Activated naive CD4-positive, alpha-beta T cell treated with anti-CD3 and anti-CD28 coated beads, Interleukin-2, amount 50 U/mL, for 24 hours (primary cell): Measurements from ENCODE around the gene PPFIBP2.

ENCODE experiments used
- H3K27ac Mint-ChIP-seq: one replicate; pipeline ENCODE4 v1.8.0; 2021; ENCODE audit warnings: mild to moderate bottlenecking, mixed read lengths
- H3K27me3 Mint-ChIP-seq: one replicate; pipeline ENCODE4 v1.8.0; 2021; ENCODE audit warnings: mixed read lengths
- H3K36me3 Mint-ChIP-seq: one replicate; pipeline ENCODE4 v1.8.0; 2021; ENCODE audit warnings: mixed read lengths
- H3K4me1 Mint-ChIP-seq: one replicate; pipeline ENCODE4 v1.8.0; 2021; ENCODE audit warnings: mixed read lengths
- H3K4me3 Mint-ChIP-seq: one replicate; pipeline ENCODE4 v1.8.0; 2021; ENCODE audit warnings: mild to moderate bottlenecking, mixed read lengths
- H3K9me3 Mint-ChIP-seq: one replicate; pipeline ENCODE4 v1.8.0; 2021; ENCODE audit warnings: mixed read lengths

The PPFIBP2 gene

GRCh38 chr11:7490535-7490934 is 23.3 kb upstream of the PPFIBP2 start:
- Mint-ChIP-seq H3K4me1 (no peaks in the 10 kb centered on the region), H3K9me3 (no peaks in the 10 kb centered on the region), H3K4me3 (no peak overlapping the region), H3K27me3 (no peaks in the 10 kb centered on the region), H3K36me3 (no peaks in the 10 kb centered on the region), H3K27ac (no peak overlapping the region)

DNA sequence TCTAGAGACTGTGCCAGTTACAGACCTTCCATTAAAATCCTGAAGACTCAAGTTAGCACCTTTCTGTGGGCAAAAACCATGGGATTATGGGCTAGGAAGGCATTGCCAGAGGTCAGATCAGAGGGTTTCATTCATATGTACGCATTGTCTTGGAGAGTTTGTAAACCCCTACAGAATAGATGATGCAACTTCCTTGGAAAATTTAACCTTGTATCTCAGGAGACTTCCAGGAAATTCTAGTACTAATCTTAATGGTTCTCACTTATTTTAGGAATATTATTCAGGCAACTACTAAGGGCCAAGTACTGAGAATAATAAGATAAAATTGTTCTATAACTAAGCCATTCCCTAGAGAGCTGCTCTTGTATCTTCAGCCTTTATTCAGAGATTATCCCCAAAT is 21.5 kb upstream of the PPFIBP2 start:
- Mint-ChIP-seq H3K27me3 (no peaks in the 10 kb centered on the region), H3K4me3 (no peak overlapping the region), H3K27ac (no peak overlapping the region), H3K4me1 (peaks cover 5% of the 10 kb centered on the region), H3K9me3 (no peaks in the 10 kb centered on the region), H3K36me3 (no peaks in the 10 kb centered on the region)

DNA sequence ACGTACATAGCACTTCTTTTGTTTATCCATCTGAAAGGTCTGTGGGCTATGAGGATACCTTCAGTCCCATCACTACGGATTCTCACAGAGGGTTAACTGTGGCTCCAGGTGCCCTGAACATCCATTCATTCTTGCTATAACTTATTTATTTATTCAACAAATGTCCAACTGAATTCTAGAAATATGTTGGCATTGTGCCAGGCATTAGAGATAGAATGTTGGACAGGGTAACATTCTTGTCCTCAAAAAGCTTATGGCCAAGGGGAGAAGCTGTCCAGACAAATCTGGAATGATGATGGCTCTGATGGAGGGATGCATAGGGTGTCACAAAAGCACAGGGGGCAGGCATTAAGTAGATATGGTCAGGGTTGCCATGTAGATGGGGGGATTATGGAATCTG is 20.1 kb upstream of the PPFIBP2 start:
- Mint-ChIP-seq H3K27ac (no peak overlapping the region), H3K4me1 (peaks cover 5% of the 10 kb centered on the region), H3K9me3 (no peaks in the 10 kb centered on the region), H3K36me3 (no peaks in the 10 kb centered on the region), H3K27me3 (no peaks in the 10 kb centered on the region), H3K4me3 (no peak overlapping the region)

GRCh38 chr11:7494086-7494745 is 19.6 kb upstream of the PPFIBP2 start:
- Mint-ChIP-seq H3K9me3 (no peaks in the 10 kb centered on the region), H3K27ac (no peak overlapping the region), H3K4me1 (peaks cover 5% of the 10 kb centered on the region), H3K27me3 (no peaks in the 10 kb centered on the region), H3K4me3 (no peak overlapping the region), H3K36me3 (no peaks in the 10 kb centered on the region)

DNA sequence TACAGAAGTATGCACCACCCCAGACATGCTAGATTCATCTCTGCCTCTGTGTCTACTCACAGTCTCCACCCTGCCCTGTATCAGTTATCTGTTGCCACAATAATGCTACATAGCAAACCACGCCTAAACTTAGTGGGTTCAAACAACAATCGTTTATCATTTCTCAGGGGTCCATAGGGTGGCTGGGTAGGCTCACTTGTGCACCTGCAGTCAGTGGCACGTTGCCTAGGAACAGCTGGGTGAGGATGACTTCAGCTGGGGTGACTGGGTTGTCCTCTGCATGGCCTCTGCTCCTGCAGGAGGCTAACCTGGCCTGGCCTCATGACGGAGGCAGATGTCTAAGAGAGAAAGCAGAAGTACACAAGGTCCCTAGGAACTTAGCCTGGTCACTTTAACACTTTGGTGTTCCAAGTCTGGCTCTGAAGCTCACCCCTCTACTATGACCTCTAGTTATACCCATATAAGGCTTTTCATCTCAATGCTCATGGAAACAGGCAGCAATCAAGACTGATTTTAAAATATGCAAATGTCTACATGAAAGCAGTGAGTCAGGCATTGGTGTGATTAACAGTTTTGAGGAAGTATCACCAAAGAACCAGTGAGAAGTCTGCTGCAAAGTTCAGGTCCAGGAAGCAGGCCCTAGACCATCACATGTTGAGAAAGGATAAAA is 17.8 kb upstream of the PPFIBP2 start:
- Mint-ChIP-seq H3K36me3 (no peaks in the 10 kb centered on the region), H3K4me1 (peaks cover 5% of the 10 kb centered on the region), H3K27ac (peak overlapping the region; percentile 2), H3K27me3 (no peaks in the 10 kb centered on the region), H3K4me3 (no peak overlapping the region), H3K9me3 (no peaks in the 10 kb centered on the region)

GRCh38 chr11:7498193-7498592 is 15.6 kb upstream of the PPFIBP2 start:
- no peak overlapping the region for H3K4me3 Mint-ChIP-seq
- H3K4me1 Mint-ChIP-seq, result peaks cover 5% of the 10 kb centered on the region
- H3K9me3 Mint-ChIP-seq, result no peaks in the 10 kb centered on the region
- H3K27me3 Mint-ChIP-seq, result no peaks in the 10 kb centered on the region
- H3K36me3 Mint-ChIP-seq, result no peaks in the 10 kb centered on the region
- H3K27ac Mint-ChIP-seq, result no peak overlapping the region

GRCh38 chr11:7499081-7499480 is 14.7 kb upstream of the PPFIBP2 start:
- Mint-ChIP-seq H3K27me3 (no peaks in the 10 kb centered on the region), H3K9me3 (no peaks in the 10 kb centered on the region), H3K4me1 (peaks cover 5% of the 10 kb centered on the region), H3K27ac (no peak overlapping the region), H3K4me3 (no peak overlapping the region), H3K36me3 (no peaks in the 10 kb centered on the region)

- no peaks in the 10 kb centered on the region for H3K27me3 Mint-ChIP-seq
- H3K9me3 Mint-ChIP-seq, result no peaks in the 10 kb centered on the region
- H3K4me3 Mint-ChIP-seq, result no peak overlapping the region
- H3K36me3 Mint-ChIP-seq, result no peaks in the 10 kb centered on the region
- peaks cover 5% of the 10 kb centered on the region for H3K4me1 Mint-ChIP-seq
- no peak overlapping the region for H3K27ac Mint-ChIP-seq
Observed at GRCh38 chr11:7500251-7500650, 13.5 kb upstream of the PPFIBP2 start.

DNA sequence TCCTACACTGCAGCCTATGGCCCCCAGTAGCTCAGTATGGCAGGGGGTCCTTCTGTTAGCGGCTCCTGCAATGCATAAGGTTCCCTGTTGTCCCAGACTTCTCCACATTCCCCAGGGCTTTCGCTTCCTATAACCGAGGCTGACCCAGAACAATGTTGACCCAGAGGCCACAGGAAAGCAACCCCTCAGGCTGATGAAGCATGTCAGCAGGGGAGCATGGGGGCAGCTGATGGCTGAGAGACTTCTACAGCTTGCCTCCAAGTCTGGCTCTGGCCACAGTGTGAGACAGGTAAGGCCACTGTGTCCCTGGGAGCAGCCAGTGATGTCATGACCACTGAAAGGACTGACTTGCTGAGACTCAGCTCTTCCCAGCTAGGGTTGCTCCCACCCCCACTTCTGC is 12.5 kb upstream of the PPFIBP2 start:
- no peak overlapping the region for H3K27ac Mint-ChIP-seq

GRCh38 chr11:7501894-7502293 is 11.9 kb upstream of the PPFIBP2 start:
- Mint-ChIP-seq H3K9me3 (no peaks in the 10 kb centered on the region), H3K27me3 (no peaks in the 10 kb centered on the region), H3K27ac (no peak overlapping the region)

More for the DNA sequence above, 12.5 kb upstream of the PPFIBP2 start:
- no peaks in the 10 kb centered on the region for H3K36me3 Mint-ChIP-seq
- no peaks in the 10 kb centered on the region for H3K9me3 Mint-ChIP-seq
- no peaks in the 10 kb centered on the region for H3K27me3 Mint-ChIP-seq
- H3K4me3 Mint-ChIP-seq, result no peak overlapping the region
- H3K4me1 Mint-ChIP-seq, result peaks cover 3% of the 10 kb centered on the region

DNA sequence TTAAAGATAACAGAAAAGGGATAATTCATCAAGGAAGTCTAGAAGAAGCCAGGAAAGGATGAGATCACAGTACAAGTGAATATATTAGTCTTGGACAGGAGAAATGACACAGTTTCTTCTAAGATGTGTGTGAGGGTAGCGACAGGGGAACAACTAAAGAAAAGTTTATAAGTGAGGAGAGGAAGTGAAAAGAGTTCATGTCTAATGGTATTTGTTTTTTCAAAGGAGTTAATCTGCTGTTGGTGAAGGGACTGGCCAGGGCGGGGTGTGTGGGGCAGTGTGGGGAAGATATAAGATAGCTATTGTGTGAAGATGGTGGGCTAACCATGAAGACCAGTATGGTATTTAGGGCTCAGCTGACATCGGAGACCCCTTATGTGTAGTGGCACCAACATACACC is 7.6 kb upstream of the PPFIBP2 start:
- H3K27me3 Mint-ChIP-seq, result no peaks in the 10 kb centered on the region
- H3K4me3 Mint-ChIP-seq, result no peak overlapping the region
- no peaks in the 10 kb centered on the region for H3K36me3 Mint-ChIP-seq
- H3K27ac Mint-ChIP-seq, result no peak overlapping the region
- no peaks in the 10 kb centered on the region for H3K9me3 Mint-ChIP-seq
- peaks cover 2% of the 10 kb centered on the region for H3K4me1 Mint-ChIP-seq

More at GRCh38 chr11:7501894-7502293, 11.9 kb upstream of the PPFIBP2 start:
- no peaks in the 10 kb centered on the region for H3K36me3 Mint-ChIP-seq
- H3K4me1 Mint-ChIP-seq, result no peaks in the 10 kb centered on the region
- no peak overlapping the region for H3K4me3 Mint-ChIP-seq

DNA sequence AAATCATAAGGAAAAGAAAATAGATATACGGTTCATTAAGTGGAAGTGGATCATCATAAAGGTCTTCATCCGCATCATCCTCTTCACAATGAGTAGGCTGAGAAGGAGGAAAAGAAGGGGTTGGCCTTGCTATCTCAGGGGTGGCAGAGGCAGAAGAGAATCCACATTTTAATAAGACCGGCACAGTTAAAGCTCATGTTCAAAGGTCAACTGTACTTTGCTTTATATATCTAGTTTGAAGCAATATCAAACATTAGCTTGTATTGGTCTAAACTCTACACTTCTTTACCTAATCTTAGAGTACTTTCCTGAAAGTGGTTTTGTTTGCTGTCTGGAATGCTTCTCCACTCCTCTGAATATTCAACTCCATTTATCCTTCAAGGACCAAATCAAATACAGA is 5.7 kb upstream of the PPFIBP2 start:
- H3K4me1 Mint-ChIP-seq, result peaks cover 20% of the 10 kb centered on the region
- H3K27ac Mint-ChIP-seq, result no peak overlapping the region
- no peaks in the 10 kb centered on the region for H3K27me3 Mint-ChIP-seq
- H3K4me3 Mint-ChIP-seq, result no peak overlapping the region
- H3K9me3 Mint-ChIP-seq, result no peaks in the 10 kb centered on the region
- no peaks in the 10 kb centered on the region for H3K36me3 Mint-ChIP-seq

DNA sequence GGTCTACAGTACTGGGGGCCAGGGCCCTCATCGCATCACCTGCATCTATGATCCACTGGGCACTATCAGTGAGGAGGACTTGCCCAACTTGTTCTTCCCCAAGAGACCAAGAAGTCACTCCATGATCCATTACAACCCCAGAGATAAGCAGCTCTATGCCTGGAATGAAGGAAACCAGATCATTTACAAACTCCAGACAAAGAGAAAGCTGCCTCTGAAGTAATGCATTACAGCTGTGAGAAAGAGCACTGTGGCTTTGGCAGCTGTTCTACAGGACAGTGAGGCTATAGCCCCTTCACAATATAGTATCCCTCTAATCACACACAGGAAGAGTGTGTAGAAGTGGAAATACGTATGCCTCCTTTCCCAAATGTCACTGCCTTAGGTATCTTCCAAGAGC is 3.8 kb upstream of the PPFIBP2 start:
- peaks cover 28% of the 10 kb centered on the region for H3K4me1 Mint-ChIP-seq
- H3K27me3 Mint-ChIP-seq, result no peaks in the 10 kb centered on the region
- no peak overlapping the region for H3K27ac Mint-ChIP-seq
- no peaks in the 10 kb centered on the region for H3K36me3 Mint-ChIP-seq
- H3K9me3 Mint-ChIP-seq, result no peaks in the 10 kb centered on the region
- H3K4me3 Mint-ChIP-seq, result no peak overlapping the region

GRCh38 chr11:7511401-7511800 is 2.4 kb upstream of the PPFIBP2 start:
- peaks cover 42% of the 10 kb centered on the region for H3K4me1 Mint-ChIP-seq
- H3K36me3 Mint-ChIP-seq, result no peaks in the 10 kb centered on the region
- no peaks in the 10 kb centered on the region for H3K27me3 Mint-ChIP-seq
- no peaks in the 10 kb centered on the region for H3K9me3 Mint-ChIP-seq
- no peak overlapping the region for H3K4me3 Mint-ChIP-seq
- no peak overlapping the region for H3K27ac Mint-ChIP-seq

- H3K36me3 Mint-ChIP-seq, result no peaks in the 10 kb centered on the region
Observed at GRCh38 chr11:7512525-7513233, 1.1 kb upstream of the PPFIBP2 start.

DNA sequence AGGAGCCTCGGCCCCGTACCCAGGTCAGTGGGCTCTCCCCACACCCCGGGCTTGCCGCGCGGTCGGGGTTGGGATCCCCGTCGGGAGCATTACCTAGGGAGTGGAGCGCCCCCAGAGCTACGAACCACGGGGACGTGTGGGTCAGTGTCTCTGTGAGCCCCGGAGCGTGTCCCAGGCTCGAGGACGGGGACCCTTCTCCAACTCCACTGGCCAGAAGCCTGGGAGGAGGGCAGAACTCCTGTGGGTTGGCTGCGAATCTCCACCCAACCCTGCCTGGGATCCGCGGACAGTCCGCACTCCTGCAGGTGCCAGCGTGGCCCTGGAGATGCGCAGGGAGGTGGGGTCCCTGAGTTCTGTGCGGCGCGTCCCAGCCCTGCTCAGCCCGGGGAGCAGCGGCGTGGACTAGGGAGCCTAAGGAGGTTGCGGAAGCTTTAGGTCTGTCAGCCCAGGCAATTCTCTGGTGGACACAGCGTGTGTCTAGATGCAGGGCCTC is 346 bp downstream of the PPFIBP2 start:
- Mint-ChIP-seq H3K27me3 (no peaks in the 10 kb centered on the region), H3K4me3 (peak overlapping the region; percentile 93), H3K27ac (no peak overlapping the region), H3K36me3 (no peaks in the 10 kb centered on the region), H3K9me3 (no peaks in the 10 kb centered on the region), H3K4me1 (peaks cover 64% of the 10 kb centered on the region)

More at GRCh38 chr11:7512525-7513233, 1.1 kb upstream of the PPFIBP2 start:
- H3K4me3 Mint-ChIP-seq, result peak overlapping the region; percentile 93
- H3K27ac Mint-ChIP-seq, result peak overlapping the region; percentile 94
- H3K27me3 Mint-ChIP-seq, result no peaks in the 10 kb centered on the region
- H3K4me1 Mint-ChIP-seq, result peaks cover 52% of the 10 kb centered on the region
- no peaks in the 10 kb centered on the region for H3K9me3 Mint-ChIP-seq
